GM18520 (cell line): ENCODE results near the gene HEPHL1.

Experiments
- ATAC-seq: cut with Tn5 transposase; IDR thresholded peaks from one replicate; pipeline ENCODE4 v1.9.1; 2021; ENCODE audit not compliant: unreplicated experiment

Gene HEPHL1

DNA sequence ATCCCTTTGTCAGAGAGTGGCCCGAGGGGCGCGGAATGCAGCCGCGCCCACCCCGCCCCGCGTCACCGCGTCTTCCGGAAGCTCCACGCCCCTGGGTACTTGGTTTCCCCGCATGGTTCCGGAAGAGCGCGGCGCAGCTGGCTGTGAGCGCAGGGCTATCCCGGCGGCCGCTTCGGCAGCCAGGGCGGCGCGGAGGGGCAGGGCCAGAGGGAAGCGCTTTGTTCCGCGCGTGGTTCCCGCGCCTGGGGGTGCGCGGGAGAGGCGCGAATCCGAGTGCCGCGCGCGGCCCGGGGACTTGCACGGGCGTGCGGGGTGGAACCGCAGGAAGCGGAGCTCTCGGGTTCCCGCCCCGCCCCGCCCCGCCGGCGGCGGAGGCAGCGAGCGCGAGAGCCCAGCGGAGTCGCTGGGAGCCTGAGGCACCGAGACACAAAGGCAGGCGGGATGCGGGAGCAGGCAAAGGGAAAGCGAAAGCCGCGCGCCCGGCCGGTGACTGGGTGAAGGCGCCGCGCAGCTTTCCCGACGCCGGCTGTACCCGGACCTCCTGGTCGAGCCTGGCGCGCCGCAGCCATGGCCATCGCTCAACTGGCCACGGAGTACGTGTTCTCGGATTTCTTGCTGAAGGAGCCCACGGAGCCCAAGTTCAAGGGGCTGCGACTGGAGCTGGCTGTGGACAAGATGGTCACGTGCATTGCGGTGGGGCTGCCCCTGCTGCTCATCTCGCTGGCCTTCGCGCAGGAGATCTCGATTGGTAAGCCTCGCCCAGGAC lies 107.8 kb downstream of the HEPHL1 start, which contains the start of gene PANX1:
PANX1 (plus strand) TSS at position 96 of the 766 bp plus-strand sequence; CDS start at position 568, 472 bp downstream.
- ATAC-seq: peak; percentile 76

GRCh38 chr11:94129512-94130297 lies 108.6 kb downstream of the HEPHL1 start:
- no peak for ATAC-seq

DNA sequence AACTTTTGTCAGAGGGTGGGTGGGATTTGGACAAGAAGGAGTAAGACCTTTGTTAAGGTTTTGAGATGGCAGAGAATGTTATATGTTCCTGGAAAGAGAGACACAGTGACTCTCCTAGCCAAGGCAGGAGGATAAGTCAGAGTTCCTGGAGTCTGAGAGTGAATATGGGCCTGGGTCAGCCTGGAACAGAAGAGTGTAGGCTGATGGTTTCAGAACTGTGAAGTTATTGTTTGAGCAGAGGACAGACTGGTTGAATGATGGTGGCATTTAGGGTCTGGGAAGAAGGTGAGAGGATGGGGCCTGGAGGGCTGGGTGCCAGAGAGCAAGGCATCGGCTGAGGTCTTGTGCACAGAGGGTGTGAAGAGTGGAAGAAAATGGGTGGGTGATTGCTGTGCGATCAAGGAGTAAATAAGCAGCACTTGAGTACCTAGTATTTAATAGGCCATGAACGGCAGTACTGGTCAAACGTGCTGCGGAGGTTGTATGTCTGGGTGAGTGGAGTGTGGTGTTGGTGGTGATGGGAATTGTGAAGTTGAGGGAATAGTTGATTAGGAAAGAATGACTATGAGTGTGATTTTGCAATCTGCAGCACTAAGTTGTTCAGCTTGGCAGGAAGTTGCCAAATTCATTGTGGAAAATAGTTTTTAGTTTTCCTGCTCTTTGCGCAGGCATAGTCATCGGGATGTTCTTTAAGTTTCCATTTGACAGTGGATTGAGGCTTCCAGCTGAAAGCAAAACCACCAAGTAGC lies 109.3 kb downstream of the HEPHL1 start:
- ATAC-seq: no peak

DNA sequence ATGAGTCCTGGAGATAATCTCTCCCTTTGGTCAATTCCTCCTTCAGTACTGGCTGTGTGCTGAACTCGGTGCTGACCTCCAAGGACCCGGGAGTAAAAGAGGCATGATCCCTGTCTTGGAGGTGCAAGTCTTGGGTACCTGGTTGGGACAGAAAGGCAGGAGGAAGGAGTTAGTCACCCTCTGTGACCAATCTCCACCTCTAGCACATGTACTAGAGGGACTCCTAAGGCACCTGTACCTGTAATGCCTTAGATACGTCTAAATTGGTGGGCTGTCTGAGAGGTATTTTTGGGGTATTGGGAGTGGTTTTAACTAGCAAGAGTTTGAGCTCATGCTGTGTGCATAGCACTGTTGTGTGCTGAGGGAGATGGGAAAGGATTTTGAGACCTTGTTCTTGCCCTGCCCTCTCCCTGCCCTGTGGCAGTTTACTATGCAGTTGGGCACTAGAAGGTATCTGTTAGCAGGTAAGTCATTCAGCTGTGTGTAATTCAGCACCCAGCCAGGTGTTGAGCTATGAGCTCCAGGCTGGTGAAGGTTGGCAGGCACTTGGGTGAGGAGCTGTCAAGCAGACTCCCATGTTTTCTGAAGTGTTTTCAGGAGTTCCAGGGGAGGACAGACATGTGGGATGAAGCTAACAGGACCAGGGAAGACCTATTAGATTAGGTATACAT lies 110.0 kb downstream of the HEPHL1 start:
- no peak for ATAC-seq

DNA sequence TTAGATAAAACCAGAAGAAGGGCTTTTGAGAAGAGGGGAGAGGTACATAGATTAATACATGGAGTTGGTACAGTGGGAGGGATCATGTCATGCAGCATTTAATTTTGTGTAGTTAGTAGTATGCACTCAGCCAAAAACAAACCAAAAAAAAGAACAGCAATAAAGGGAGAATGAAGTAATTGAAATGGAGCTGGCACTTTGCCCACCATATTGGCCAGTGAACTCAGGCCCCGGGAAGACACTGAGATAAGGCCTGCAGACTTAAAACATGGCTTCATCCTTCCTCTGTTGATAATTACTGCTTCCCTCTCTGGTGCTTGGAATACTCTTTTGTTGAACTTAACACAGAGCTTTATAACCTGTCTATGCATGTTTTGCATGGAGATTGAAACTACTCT lies 110.6 kb downstream of the HEPHL1 start:
- ATAC-seq: no peak

- ATAC-seq: no peak
These were observed 111.0 kb downstream of the HEPHL1 start for GRCh38 chr11:94132152-94132558.

DNA sequence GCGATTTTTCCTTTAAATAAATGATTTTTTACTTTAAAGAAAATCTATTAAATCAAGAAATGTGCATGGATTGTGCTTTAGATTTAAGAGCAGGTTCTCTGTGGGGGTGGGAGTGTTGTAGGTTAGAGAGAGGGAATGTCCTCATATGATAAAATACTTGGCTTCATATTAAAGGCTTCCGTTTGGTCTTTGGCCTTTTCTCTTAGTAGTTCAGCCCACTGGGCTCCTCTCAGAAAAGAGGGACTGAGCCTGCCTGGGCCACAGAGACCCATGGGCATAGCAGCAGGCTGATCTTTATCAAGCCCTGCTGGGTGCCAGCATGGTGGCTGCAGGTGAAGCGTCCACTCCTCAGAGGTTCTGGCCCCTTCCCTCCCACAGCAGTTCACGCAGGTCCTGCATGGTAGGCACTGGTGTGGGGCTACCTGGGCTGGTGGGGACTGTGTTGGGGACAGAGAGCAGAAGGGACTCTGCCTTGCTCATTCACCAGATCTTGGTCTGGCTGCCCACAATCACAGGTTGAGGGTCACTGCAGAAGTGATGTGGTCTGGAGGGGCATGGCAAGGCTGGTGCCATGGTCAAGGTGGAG lies 111.8 kb downstream of the HEPHL1 start:
- ATAC-seq: no peak

- ATAC-seq: no peak
These were observed 112.6 kb downstream of the HEPHL1 start for GRCh38 chr11:94133752-94134151.

- ATAC-seq: peak; percentile 61
These were observed 113.7 kb downstream of the HEPHL1 start for GRCh38 chr11:94134651-94135512.

- ATAC-seq: no peak
These were observed 118.3 kb downstream of the HEPHL1 start for GRCh38 chr11:94139416-94139815.

DNA sequence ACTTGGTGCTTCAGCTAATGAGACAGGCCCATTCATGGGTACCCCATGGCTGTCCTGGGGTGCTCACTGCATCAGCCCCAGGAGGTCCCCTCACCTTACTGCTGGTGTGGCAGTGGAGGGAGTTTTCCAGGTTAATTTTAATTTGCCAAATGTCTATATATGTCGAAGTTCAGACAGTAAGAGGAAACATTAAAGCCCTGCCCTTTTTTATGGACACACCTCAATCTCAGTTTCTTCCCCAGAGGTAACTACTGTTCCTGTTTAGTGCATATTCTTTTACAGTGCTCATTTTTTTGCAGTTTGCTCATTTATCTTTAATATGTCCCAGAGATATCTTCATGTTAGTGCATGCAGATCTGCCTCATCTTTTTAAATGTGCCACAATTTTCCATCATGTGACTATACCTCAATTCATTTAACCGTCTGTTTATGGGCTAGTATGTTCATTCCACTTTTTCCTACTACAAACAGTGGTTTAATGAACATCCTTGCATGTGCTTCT lies 119.1 kb downstream of the HEPHL1 start:
- no peak for ATAC-seq

GRCh38 chr11:94141511-94142307 lies 120.6 kb downstream of the HEPHL1 start:
- no peak for ATAC-seq

- ATAC-seq: no peak
These were observed 121.4 kb downstream of the HEPHL1 start for GRCh38 chr11:94142308-94143281.

- no peak for ATAC-seq
These were observed 123.1 kb downstream of the HEPHL1 start for GRCh38 chr11:94144216-94144615.

- no peak for ATAC-seq
These were observed 123.5 kb downstream of the HEPHL1 start for GRCh38 chr11:94144664-94145063.

DNA sequence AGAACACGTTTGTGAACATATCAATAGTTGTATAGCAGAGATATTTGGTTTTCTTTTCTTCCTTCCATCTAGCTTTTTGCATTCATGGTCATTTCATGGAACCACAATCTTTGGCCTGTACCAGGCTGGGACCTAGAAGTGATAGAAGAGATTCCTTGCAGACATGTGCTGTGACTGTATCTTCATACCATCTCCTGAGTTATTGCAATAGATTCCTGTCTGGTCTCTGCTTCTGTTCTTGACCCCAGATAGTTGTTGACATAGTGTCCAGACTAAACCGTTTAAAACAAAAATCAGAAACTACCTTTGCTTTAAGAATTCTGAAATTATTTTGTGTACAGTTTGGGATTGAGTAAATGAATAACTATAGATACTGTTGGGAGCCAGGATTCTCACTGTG lies 124.3 kb downstream of the HEPHL1 start:
- no peak for ATAC-seq

DNA sequence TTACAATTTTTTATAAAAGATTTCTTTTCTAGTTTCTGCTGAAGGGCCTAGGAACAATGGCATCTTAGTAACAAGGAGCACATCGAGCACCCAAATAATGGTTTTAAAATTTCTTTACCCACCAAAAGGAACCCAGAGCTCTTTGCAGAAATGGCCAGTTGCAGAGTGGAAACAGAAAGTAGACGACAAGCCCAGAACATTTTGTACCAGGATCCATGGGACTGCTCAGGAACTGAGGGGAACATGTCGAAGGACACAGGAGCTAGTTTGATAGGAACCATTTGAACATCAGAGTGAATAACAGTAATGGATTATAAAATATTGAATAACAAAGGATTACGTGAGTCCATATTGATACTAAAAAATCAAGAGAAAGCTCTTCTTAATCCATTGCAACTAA lies 124.8 kb downstream of the HEPHL1 start:
- ATAC-seq: no peak
